Hepatocyte (in vitro differentiated cells): ENCODE data around the gene CGRRF1.

Source experiments
- CTCF ChIP-seq: fragments of 200-600 bp; sonication (generic); IDR thresholded peaks from 2 replicates; pipeline ENCODE4 v1.5.1; 2016; ENCODE audit warnings: antibody characterized with exemption, mild to moderate bottlenecking; ENCODE audit not compliant: poor library complexity
- EZH2 ChIP-seq: fragments of 200-600 bp; sonication (generic); IDR thresholded peaks from 2 replicates; pipeline ENCODE4 v1.6.1; 2016; ENCODE audit warnings: antibody characterized with exemption, mild to moderate bottlenecking, borderline replicate concordance
- EZH2phosphoT487 ChIP-seq: fragments of 200-600 bp; sonication (generic); IDR thresholded peaks from one replicate; pipeline ENCODE4 v1.6.1; 2018; ENCODE audit warnings: antibody characterized with exemption, mild to moderate bottlenecking, low read depth, moderate library complexity; ENCODE audit not compliant: unreplicated experiment, severe bottlenecking

- TF ChIP-seq CTCF (no peak), EZH2 (no peak), EZH2phosphoT487 (no peak)
Observed at GRCh38 chr14:54480830-54481562, 28.7 kb upstream of the CGRRF1 start.
